ENCODE data around the gene SIGLEC12.

The SIGLEC12 gene

GRCh38 chr19:51501594-51502263, at the start of gene SIGLEC12:
SIGLEC12 (minus strand) TSS chr19:51501800; CDS start chr19:51501733, 67 bp downstream.
- TF ChIP-seq EZH2 (IDR thresholded peaks at IDR 0.05; ENCODE audit: borderline replicate concordance, low read length) = no peak
- no peak for TF ChIP-seq CTCF (IDR thresholded peaks at IDR 0.05; ENCODE audit: low read length)
- H3K4me2 ChIP-seq (ENCODE audit: low read length) = no peak within 1 kb of the TSS
- no peaks in the 10 kb centered on the region for H3K27me3 ChIP-seq (ENCODE audit: insufficient read depth, low read length)

GRCh38 chr19:51550848-51551672, 49.5 kb upstream of the SIGLEC12 start:
- Histone ChIP-seq H3K4me2 (ENCODE audit: low read length) (no peak overlapping the region), H3K4me1 (ENCODE audit: insufficient read depth, low read length, severe bottlenecking) (no peaks in the 10 kb centered on the region), H3K27me3 (ENCODE audit: insufficient read depth, low read length) (0 out of 2 replicates have a peak, but pooled peaks cover 5% of the 10 kb centered on the region), H2AFZ (ENCODE audit: low read length) (no peak overlapping the region), H3F3A (ENCODE audit: insufficient read depth, low read length) (no peaks in the 10 kb centered on the region), H3K9me3 (ENCODE audit: low read length) (no peaks in the 10 kb centered on the region), H3K9ac (ENCODE audit: low read length) (no peak overlapping the region), H4K20me1 (ENCODE audit: insufficient read depth, low read length) (no peaks in the 10 kb centered on the region), H3K36me3 (ENCODE audit: insufficient read depth, low read length) (no peaks in the 10 kb centered on the region), H3K79me2 (ENCODE audit: insufficient read depth, low read length) (no peaks in the 10 kb centered on the region), H3K27ac (ENCODE audit: low read depth, low read length, poor library complexity, severe bottlenecking) (no peak overlapping the region), H3K9me2 (ENCODE audit: low read depth, low read length) (no peaks in the 10 kb centered on the region), H3K4me3 (ENCODE audit: low read depth, low read length, poor library complexity, severe bottlenecking) (no peak overlapping the region)
- no peak for TF ChIP-seq CTCF (IDR thresholded peaks at IDR 0.05; ENCODE audit: low read length)
- TF ChIP-seq EZH2 (IDR thresholded peaks at IDR 0.05; ENCODE audit: borderline replicate concordance, low read length) = no peak

More at GRCh38 chr19:51501594-51502263, at the start of gene SIGLEC12:
- H3K9ac ChIP-seq (ENCODE audit: low read length) = no peak within 1 kb of the TSS
- H3K9me3 ChIP-seq (ENCODE audit: low read length) = no peaks in the 10 kb centered on the region
- no peaks in the 10 kb centered on the region for H3F3A ChIP-seq (ENCODE audit: insufficient read depth, low read length)
- no peak within 1 kb of the TSS for H3K27ac ChIP-seq (ENCODE audit: low read depth, low read length, poor library complexity, severe bottlenecking)
- H3K4me1 ChIP-seq (ENCODE audit: insufficient read depth, low read length, severe bottlenecking) = no peaks in the 10 kb centered on the region
- H4K20me1 ChIP-seq (ENCODE audit: insufficient read depth, low read length) = no peaks in the 10 kb centered on the region
- H3K79me2 ChIP-seq (ENCODE audit: insufficient read depth, low read length) = no peaks in the 10 kb centered on the region
- no peaks in the 10 kb centered on the region for H3K36me3 ChIP-seq (ENCODE audit: insufficient read depth, low read length)
- no peaks in the 10 kb centered on the region for H3K9me2 ChIP-seq (ENCODE audit: low read depth, low read length)
- H3K4me3 ChIP-seq (ENCODE audit: low read depth, low read length, poor library complexity, severe bottlenecking) = no peak within 1 kb of the TSS
- no peak within 1 kb of the TSS for H2AFZ ChIP-seq (ENCODE audit: low read length)

GRCh38 chr19:51549533-51550324, 48.1 kb upstream of the SIGLEC12 start:
- Histone ChIP-seq H3K4me3 (ENCODE audit: low read depth, low read length, poor library complexity, severe bottlenecking) (no peak overlapping the region), H3K9ac (ENCODE audit: low read length) (no peak overlapping the region), H4K20me1 (ENCODE audit: insufficient read depth, low read length) (no peaks in the 10 kb centered on the region), H3K9me3 (ENCODE audit: low read length) (no peaks in the 10 kb centered on the region), H3K9me2 (ENCODE audit: low read depth, low read length) (no peaks in the 10 kb centered on the region), H3K36me3 (ENCODE audit: insufficient read depth, low read length) (no peaks in the 10 kb centered on the region), H3K4me1 (ENCODE audit: insufficient read depth, low read length, severe bottlenecking) (no peaks in the 10 kb centered on the region), H2AFZ (ENCODE audit: low read length) (no peak overlapping the region), H3K27ac (ENCODE audit: low read depth, low read length, poor library complexity, severe bottlenecking) (no peak overlapping the region), H3F3A (ENCODE audit: insufficient read depth, low read length) (no peaks in the 10 kb centered on the region), H3K27me3 (ENCODE audit: insufficient read depth, low read length) (0 out of 2 replicates have a peak, but pooled peaks cover 5% of the 10 kb centered on the region), H3K4me2 (ENCODE audit: low read length) (no peak overlapping the region), H3K79me2 (ENCODE audit: insufficient read depth, low read length) (no peaks in the 10 kb centered on the region)
- TF ChIP-seq CTCF (IDR thresholded peaks at IDR 0.05; ENCODE audit: low read length) (no peak), EZH2 (IDR thresholded peaks at IDR 0.05; ENCODE audit: borderline replicate concordance, low read length) (no peak)
